NCI-H446 (cell line): ENCODE results near the gene TFF2.

Source experiments
- DNase-seq, 2 experiments: peaks; one replicate each; lab custom pipeline; 2025; lab: John Stamatoyannopoulos, UW

Gene TFF2, protein sequence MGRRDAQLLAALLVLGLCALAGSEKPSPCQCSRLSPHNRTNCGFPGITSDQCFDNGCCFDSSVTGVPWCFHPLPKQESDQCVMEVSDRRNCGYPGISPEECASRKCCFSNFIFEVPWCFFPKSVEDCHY

DNA sequence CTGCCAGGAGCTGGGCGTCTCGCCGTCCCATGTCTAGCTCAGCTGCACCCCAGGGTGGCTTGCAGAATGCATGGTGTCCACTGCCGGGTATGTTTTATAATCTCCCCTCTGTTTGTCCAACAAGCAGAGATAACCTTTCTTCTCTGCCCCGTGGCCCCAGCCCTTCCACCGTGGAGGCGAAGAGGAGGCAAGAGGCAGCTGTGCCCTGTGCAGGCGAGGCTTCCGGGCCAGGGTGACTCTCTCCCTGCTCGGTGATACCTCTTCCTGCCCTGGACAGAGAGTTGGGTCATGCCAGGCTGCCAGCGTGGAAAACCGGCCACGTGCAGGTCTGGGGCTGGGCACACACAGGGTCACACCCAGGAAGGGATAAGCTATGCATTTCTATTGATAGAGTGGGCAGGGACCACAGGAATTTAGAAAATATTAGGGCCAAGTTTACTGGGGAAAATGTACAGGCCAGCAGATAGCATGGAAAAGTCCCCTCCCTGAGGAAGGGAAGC, at the start of gene TFF2:
TSS of gene TFF2 (minus strand) at position 68 of the 500 bp plus-strand sequence. CDS start at position 31, 37 bp downstream.
- DNase-seq = no peak

DNA sequence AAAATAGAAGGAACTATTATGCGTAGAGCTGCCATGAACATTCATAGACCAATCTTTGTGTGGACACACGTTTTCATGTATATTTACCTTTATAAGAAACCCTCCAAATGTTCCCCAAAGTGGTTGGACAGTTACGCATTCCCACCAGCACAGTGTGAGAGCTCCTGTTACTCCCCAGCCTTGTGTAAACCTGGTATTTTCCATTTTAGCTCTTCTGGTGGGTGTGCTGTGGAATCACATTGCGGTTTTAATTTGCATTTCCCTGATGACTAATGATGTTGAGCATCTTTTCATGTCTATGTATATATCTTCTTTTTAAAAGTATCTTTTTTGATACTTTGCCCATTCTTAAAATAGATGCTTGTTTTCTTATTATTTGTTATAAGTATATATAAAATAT, 49.7 kb upstream of the TFF2 start:
- DNase-seq = no peak

DNA sequence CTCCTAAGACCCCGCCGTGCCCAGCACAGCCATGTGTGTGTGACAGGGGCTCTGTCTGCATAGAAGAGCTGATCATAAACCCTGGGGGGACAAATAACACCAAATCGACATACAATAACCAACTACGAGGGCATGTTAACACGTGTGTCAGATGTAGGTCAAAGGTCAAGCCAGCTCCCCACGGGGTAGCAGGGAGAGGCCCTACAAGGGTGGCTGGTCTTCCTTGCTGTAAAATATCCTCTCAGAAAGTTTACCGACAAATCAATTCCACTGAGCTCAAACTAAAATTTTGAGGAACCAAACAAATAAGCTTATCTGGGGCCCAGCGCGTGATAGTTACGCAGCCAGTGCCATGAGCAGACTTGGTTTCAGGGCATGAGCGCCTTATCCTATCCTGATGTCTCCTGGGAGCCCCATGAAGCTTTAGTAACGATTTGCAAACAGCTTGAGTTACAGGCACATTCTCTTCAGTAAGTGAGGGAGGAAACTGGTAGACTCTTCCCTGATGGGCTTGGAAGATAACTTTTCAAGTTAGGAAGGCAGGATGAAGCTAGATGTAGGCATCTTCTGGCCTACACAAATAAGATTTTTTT, 47.7 kb upstream of the TFF2 start:
- DNase-seq = no peak

DNA sequence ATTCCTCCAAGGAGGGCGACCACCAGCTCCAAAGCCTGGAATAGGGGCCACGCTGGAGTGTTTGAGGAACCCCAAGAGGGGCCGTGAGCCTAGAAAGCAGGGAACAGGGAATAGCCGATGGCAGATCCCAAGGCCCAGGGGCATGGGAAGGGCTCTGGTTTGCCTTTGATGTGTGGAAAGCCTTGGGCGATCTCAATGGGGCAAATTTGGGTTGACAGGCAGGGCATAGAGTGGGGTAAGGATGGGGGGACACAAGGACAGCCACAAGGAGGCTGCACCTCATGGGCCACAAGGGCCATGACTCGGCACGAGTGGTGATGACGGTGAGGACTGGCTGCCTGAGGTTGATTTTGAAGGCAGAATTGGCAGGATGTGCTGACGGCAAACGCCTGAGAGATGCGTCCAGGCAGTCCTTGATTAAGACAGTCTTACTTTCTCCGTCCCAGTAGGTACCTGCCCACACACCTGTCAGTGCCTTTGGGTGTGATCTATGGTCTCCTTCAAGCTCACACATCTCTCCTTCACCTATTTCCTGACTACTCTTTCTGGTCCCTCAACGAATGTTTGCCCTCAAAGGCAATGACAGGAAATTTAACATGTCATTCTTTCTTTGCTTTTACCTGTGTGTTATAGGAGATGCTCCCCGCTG, 47.1 kb upstream of the TFF2 start:
- no peak for DNase-seq

DNA sequence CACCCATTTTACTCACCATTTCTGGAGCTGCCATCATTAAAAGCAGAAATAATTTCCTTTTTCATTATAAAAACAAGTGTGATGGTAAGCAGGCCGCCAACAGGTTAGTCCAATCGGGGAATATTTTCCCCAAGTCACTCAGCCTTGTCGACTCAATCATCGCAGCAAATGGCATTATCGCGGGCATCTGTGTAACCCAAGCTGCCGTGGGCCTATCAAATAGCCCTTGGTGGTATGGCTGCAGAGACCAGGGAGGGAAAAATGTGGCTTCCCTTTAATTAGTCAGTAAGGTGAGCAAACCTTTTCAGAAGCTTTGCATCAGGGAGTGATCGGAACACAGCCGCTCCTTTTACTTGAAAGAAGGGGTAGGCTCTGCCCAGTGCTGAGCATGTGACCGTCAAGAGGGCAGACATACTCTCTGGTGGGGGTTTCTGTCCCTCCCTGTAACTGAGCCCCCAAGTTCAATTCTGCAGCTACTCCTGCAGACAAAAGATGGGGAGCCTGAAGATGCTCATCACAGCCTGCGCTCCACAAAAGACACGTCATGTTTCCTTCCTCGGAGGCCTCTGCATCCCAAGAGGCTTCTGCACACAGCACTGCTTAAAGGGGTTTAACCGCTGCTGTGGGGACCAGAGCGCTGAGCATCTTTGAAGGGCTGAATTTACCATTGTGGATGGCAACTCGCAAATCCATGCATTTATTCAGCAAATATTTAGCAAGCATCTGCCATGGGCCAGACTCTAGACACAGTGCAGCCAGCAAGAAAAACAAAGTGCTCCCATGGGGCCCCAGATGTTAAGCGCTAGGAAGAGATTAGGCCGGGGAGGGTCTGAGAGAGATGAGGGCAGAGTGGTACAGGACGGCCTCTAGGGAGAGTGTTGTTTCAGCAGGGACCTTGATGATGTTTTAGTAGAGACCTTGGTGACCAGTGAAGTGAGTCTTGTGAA, 46.3 kb upstream of the TFF2 start:
- no peak for DNase-seq

DNA sequence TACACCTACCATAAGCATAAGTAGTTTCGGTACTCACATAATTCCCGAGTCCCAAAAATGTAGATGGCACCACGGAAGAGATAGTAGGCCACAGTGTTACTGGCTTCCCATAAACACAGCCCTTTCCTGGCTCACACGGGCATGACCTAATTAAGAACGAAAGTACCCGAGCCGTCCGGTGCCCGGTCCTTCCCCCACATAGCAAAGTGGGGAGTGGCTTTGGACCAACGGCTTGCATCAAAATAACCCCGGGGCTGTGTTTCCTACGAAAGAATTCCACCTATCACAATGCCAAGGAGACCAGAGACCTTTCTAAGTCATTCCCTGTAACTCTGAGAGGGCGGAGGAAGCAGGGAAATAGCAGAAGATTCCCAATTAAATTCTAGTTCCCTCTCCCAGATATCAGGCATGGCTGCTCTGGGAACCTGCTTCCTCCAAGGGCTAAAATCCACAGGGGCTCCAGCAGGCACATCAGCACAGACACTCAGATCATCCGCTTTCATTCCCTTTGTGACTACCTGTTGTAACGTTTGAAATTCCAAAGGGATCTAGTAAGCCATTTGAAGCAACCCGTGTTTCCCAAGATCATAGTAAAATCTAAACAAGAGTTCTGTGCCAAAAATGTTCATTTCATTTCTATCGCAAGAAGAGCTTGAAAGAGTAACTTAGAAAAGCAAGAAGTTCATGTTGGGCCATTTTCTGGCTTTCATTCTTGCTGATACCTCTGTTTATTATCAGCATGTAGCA, 45.3 kb upstream of the TFF2 start, which contains the start of gene TMPRSS3:
TSS of gene TMPRSS3 (minus strand) at position 148 of the 747 bp plus-strand sequence. CDS start 635 bp downstream, outside the sequence.
- no peak for DNase-seq

DNA sequence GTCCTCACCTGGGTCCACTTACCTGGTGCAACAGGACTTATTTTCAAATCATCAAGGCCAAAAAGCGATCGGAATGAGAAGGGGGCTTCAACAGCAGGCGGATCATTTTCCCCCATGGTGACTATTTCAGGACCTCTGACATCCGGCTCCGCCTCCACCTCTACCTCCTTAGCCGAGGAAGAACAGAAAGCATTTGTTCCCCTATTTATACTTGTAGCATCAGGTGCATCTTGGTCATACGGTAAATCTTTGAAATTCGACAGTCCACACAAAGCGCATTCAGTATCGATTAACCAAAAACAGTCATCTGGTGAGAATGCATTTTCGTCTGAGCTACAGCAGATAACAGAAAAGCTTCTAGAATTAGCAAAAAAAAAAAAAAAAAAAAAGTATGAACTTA, 44.5 kb upstream of the TFF2 start:
- DNase-seq = no peak

DNA sequence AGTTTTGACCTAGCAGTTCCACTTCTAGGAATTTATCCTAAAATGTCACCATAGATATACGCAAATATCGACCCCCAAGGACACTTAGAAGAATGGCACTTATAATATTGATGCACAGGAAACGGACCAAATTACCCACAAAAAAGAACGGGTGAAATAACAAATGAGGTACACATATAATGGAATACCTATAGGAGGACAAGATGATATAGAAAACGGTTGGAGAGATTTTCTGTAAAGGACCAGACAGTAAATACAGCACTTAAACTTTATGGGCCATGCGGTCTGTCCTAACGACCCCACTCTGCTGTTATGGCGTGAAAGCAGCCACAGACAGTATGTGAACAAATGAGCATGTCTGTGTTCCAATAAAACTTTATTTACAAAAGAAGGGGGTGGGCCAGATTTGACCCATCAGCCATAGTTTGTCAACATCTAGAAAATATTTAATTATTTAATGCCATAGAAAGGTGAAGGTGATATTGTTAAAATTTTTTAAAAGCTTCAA, 42.7 kb upstream of the TFF2 start:
- DNase-seq = no peak

DNA sequence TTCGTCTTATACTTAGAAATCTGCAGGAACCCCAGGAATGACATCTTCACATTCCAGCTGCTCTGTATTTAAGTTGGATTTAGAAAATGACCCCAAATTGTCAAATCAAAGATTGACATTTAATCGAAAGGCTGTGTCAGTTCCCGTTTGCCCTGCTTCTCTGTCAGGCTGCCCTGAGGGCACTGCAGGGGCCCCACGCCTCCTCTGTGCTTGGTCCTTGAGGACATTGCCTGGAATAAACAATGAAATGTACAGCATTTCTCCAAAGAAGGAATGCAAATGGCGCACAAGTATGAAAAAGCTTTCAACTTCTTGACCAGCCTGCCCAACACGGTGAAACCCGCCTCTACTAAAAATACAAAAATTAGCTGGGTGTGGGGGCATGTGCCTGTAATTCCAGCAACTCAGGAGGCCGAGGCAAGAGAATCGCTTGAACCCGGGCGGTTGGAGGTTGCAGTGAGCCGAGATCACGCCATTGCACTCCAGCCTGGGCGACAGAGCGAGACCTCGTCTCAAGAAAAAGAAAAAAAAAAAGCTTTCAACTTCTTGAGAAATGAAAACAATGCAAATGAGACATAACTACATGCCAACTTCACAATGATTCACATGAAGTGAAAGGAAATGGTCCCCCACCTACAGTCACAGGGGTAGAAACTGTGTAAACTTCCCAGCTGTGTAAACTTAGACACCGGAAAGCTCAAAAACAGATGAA, 42.1 kb upstream of the TFF2 start:
- DNase-seq = no peak

DNA sequence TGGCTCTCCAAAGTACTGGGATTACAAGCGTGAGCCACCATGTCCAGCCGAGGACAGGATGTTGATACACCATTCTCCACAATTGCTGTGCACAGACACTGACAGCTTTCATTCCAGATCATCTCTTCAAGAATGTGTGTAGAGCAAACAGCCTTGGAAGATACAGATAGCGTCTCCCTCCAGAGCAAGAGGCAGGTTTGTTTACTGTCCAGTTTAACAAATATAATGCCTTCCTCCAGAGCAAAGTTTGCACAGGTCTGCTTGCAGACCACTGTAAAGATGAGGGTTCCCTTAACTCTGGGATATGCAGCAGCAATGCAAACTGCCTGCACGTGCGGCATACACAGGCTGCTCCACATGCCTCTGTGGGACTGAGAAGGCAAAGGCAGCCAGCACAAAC, 40.5 kb upstream of the TFF2 start:
- no peak for DNase-seq

DNA sequence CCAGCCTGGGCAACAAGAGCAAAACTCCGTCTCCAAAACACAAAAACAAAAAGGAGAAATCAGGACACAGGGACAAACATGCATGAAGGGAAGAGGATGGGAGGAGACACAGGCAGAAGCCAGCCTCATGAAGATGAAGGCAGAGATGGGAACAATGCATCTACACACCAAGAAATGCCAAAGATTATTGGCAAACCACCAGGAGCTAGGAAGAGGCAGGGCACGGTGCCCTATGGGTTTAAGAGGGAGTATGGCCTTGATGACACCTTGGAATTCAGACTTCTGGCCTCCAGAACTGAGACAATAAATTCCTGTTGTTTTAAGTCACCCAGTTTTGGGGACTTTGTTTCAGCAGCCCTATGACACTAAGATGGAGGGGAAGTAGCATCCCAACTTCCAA, 39.9 kb upstream of the TFF2 start:
- DNase-seq = no peak

DNA sequence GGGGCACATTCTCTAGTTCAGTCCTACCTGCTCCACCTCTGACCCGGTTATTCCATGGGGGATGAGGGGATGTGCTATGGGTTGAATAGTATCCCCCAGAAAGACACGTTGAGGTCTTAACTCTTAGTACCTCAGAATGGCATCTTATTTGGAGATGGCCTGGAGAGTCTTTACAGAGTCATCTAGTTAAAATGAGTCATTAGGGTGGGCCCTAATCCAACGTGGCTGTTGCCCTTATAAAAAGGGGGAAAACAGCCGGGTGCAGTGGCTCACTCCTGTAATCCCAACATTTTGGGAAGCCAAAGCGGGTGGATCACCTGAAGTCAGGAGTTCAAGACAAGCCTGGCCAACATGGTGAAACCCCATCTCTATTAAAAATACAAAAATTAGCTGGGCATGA, 39.4 kb upstream of the TFF2 start:
- no peak for DNase-seq

DNA sequence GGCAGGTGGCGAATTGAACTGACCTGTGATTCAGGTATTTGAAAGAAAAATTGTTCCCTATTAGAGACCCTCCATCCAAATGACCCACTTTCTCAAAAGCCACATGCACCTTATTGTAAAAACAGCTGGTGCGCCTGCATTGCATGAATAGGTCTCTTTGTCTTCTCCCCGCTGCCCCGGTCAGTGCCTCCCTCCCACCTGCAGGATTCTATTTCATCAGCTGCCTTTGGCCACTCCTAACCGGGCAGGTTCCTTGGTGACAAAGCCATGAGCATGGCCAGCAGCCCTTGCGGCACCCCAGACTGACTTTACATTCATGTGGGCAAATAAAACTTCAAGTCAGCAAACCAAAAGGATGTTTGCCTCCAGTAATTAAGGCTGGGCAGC, 38.6 kb upstream of the TFF2 start:
- no peak for DNase-seq

DNA sequence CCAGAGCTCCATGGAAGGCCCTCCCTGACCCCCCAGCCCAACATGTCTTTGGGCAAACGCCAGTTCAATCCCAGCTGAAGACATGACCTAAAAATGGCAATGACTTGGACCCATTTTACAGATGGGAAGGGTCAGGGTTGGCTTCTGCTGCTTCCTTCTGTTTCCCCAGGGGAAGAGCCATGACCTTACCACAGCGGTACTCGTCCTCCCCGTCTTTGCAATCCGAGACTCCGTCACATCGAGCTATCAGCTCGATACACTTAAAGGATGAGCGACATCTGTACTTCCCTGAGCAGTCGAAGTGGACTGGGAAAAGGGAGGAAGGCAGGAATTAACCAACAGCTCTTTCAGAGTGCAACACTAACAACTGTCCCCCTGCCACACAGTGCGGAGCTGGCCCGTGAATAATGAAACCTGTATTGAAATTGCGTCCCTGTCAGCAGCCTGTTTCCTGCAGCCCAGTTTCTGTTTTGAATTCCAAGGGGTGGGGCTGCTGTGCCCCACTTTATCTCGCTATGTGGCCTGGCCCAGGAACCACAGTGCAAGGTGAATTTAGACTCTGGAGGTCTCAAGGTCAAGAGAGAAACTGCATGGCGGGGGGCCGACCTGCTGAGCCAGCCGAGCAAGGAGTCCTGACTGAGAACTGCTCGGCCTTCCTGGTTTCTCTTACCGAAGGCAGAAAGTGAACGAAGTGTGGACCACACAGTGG, 38.1 kb upstream of the TFF2 start:
- no peak for DNase-seq

DNA sequence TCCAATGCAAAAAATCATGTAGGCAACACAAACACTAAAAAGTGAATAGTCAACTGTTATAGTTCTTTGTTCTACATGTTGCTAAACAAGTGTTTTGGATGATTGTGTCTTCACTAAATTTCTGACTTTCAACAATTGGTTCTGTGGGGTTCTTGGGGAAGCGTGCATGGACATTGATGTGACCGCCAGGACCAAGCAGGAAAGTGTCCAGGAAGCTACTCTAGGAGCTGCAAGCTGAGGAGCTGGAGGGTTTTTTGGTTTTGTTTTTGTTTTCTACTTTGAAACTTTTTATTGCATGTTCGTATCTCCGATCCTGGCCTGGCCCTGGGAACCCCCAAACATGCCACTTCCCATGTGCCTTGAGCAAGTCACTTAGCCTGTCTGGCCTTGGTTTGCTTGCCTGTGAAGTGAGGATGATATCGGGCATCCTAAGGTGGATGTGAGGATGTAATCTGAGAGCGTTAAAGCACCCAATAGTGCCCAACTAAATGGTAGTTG, 37.1 kb upstream of the TFF2 start:
- no peak for DNase-seq

DNA sequence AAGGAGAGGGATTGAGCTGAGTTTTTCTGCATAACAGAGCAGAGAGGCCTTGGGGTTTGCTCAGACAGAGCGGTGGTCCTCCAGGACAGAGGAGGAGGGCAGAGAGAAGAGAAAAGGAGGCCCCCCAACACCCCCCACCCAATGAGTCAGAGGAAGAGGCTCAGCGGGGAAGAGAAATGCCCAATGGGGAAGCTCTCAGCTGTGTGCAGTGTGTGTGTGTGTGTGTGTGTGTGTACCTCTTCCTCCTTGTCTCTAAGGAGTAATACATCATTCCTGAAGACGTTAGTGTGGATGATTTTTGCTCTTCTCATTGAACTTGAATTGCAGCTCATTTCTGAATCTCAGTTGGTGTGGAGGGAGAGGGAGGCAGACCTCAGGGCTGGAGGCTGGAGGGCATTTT, 36.4 kb upstream of the TFF2 start:
- no peak for DNase-seq

DNA sequence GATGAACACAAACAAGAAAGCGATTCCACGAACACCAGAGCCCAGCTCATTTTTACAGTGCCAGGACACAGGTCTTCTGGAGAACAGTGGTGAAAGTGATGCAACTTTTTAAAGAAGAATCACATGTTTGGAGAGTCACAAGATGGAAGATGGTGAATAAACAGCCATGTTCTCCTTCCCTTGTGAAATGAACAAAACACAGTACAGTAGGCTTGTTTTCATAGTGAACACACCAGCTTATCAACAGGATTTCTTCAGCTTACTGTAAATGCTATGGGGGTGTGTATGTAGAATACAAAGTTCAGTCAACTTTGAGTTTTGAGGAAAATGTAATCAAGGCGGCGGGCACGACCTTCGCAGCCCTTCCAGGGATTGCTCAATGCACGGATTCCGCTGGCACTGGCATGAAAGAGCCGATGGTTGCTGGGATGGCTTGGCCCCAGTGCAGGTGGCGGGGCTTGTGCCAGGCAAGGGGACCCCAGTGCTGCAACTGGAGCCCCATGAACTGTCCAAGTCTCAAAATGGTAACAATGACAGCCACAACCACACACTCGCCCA, 35.3 kb upstream of the TFF2 start:
- DNase-seq = no peak

DNA sequence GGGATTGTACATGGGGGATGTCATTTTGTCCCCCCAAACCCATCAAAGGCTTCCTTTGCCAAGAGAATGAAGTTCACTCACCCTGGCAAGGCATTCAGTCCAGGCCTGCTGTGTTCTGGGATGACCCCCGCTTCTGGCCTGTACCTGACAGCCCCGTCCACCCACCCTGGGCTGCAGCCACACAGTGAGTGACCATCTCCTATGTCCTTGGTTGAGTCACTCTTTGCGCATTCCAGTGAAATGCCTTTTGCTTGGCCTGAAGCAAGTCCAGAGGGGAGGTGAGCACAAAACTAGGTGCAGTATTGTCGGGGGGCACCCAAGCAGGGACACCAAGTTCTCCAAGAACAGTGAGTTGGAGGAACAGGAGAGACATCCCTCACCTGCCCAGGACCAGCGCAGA, 34.8 kb upstream of the TFF2 start:
- no peak for DNase-seq

DNA sequence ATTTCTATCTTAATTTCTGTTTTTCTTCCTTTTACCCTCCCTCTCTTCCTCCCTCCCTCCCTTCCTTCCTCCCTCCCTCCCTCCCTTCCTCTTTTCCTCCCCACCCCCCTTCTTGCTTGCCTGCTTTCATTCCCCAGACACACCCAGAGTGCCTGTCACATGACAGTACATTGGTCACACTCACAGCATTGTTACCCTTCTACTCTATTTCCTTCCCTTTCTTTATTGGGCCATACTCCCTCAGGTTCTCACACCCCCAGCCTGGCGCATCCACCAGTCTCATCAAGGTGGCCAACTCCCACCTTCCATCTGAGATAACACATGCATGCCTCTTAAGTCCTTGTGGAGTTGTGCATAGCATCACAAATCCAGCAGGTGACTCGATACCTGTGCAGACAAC, 34.2 kb upstream of the TFF2 start:
- no peak for DNase-seq
